ENCODE results near the gene CD151. TPM values are rescaled to one million over a fixed set of nuclear protein-coding genes. Genes with fewer than 3 reads are reported as not detected.

Gene CD151
- total RNA-seq, 4 donors from 2014 or later: 102 to 277 (median 237) TPM

DNA sequence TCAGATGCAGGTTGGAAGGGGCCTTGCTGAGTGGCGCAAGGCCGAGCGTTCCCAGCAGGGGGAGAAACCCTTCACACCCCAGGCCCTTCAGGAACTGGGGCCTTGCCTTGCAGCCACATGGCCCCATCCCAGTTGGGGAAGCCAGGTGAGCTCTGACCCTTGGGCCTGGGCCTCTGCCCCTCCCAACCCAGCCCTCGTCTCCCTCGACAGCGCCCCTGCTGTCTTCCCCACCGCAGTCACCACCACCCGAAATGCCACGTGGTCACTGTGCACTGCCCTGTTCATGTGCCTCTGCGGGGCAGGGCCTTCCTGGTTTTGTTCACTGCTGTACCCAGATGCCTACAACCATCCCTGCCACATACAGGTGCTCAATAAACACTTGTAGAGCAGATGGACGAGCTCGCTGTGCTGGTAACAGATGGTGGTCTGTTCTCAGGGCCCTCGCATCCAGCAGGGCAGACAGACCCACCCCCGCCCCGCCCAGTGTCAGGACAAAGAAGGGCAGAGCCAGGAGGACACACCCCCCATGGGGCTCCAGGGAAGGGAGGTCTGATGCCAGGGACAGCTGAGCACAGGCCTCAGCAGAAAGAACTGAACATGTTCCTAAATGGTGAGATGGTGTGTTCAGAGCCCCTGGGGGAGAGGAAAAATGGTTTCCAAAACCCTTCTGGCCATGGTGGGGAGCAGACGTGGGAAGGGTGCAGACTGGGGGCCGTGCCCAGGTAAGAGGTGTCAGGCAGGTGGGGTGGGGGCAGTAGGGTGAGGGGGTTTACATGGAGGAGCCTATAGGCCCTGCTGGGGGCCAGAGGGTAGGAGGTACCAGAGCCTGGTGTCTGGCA, 5.9 kb downstream of the CD151 start:
- H3K27me3 ChIP-seq: no peaks in the 10 kb centered on the region
- no peak for TF ChIP-seq POLR2A (IDR thresholded peaks at IDR 0.05)
- TF ChIP-seq, protein P1, sequence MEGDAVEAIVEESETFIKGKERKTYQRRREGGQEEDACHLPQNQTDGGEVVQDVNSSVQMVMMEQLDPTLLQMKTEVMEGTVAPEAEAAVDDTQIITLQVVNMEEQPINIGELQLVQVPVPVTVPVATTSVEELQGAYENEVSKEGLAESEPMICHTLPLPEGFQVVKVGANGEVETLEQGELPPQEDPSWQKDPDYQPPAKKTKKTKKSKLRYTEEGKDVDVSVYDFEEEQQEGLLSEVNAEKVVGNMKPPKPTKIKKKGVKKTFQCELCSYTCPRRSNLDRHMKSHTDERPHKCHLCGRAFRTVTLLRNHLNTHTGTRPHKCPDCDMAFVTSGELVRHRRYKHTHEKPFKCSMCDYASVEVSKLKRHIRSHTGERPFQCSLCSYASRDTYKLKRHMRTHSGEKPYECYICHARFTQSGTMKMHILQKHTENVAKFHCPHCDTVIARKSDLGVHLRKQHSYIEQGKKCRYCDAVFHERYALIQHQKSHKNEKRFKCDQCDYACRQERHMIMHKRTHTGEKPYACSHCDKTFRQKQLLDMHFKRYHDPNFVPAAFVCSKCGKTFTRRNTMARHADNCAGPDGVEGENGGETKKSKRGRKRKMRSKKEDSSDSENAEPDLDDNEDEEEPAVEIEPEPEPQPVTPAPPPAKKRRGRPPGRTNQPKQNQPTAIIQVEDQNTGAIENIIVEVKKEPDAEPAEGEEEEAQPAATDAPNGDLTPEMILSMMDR (IDR thresholded peaks at IDR 0.05): peak in 4 of 6 experiments; percentile 6 to 38 (median 24)
- no peaks in the 10 kb centered on the region for H3K9me3 ChIP-seq
- no peak overlapping the region for H3K4me3 ChIP-seq
- H3K4me1 ChIP-seq: peaks cover 12 to 66% (median 16%) of the 10 kb centered on the region in 4 donors
- peaks cover 0 to 42% (median 0%) of the 10 kb centered on the region in 3 donors for H3K36me3 ChIP-seq
- H3K27ac ChIP-seq: peak overlapping the region in 1 of 4 donors; percentile 34
- DNase-seq: no peak

DNA sequence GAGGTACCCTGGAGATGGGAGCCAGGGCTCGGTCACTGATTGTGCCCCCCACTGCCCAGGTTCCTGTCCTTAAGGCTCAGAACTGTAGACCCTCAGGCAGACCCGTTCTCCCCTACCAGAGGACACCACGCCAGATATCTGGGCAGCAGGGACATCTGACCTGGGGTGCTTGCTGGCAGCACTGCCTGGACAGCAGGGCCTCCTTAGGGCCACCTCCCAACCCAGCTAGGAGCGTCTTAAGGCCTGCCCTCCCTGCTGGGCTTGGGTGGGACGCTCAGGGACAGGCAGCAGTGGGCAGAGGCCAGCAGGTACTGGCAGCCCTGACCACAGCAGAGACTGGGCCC, 6.5 kb downstream of the CD151 start:
- DNase-seq: no peak
- no peak overlapping the region for H3K4me3 ChIP-seq
- no peak overlapping the region for H3K27ac ChIP-seq
- TF ChIP-seq, protein P1 (IDR thresholded peaks at IDR 0.05): no peak
- no peak for TF ChIP-seq POLR2A (IDR thresholded peaks at IDR 0.05)
- no peaks in the 10 kb centered on the region for H3K9me3 ChIP-seq
- H3K27me3 ChIP-seq: no peaks in the 10 kb centered on the region
- peaks cover 12 to 66% (median 20%) of the 10 kb centered on the region in 4 donors for H3K4me1 ChIP-seq
- H3K36me3 ChIP-seq: peaks cover 0 to 42% (median 0%) of the 10 kb centered on the region in 3 donors

DNA sequence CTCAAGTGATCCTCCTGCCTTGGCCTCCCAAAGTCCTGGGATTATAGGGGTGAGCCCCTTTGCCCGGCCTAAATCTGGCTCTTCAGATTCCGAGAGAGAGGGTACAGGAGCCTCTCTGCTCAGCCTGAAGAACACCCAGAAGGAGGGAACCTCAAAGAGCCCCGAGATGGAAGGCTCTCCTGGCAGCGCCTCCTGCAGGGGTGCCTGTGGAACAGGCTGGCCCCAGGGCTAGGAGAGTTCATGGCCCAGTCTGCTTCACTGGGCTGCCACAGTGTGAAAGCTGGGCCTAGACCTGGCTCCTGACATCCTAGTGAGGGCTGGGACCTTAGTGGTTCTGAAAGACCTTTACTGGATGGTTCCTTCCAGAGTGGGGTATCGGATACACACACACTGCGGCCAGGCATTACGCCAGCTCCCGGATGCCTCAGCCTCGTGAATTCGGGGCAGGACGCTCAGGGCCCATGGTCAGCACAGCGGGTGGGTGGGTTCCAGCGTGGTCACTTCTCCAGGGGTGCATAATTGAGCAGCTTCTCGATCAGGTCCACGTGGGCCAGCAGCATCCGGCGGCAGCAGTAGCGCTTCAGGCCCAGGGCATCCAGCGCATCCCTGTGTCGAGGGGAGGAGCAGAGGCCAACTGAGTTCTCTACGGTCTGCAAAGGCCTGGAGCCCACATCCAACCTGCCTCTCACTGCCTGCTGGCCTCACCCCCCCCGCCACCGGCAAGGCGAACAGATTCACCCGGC, 7.3 kb downstream of the CD151 start:
- TF ChIP-seq, protein P1 (IDR thresholded peaks at IDR 0.05): peak in 3 of 6 experiments; percentile 15 to 33 (median 27)
- TF ChIP-seq POLR2A (IDR thresholded peaks at IDR 0.05): no peak
- Histone ChIP-seq H3K9me3 (no peaks in the 10 kb centered on the region), H3K27me3 (no peaks in the 10 kb centered on the region), H3K36me3 (peaks cover 0 to 42% (median 0%) of the 10 kb centered on the region in 3 donors), H3K4me3 (no peak overlapping the region), H3K4me1 (peaks cover 10 to 66% (median 21%) of the 10 kb centered on the region in 4 donors), H3K27ac (no peak overlapping the region)
- DNase-seq: peak in 1 of 3 donors; percentile 46

DNA sequence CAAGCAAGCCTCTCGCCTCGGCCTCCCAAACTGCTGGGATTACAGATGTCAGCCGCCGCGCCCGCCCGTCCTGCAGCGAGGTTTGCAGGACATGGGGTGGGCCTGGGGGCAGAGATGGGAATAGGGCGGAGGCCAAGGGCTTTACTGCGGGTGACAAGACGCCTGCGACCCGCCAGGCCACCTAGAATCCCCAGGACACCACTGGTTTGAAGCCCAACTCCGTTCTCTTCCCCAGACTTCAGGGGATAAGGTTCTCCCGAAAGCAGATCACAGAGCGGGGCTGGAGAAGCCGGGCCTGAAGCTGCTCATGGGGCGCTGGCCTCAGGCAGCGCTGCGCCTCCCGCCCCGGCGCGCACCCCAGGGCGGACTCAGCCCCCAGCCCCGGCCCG, 9.2 kb downstream of the CD151 start:
- Histone ChIP-seq H3K27ac (peak overlapping the region; percentile 88 to 96 (median 92)), H3K36me3 (peaks cover 0 to 35% (median 0%) of the 10 kb centered on the region in 3 donors), H3K4me3 (peak overlapping the region; percentile 72 to 99 (median 94)), H3K27me3 (no peaks in the 10 kb centered on the region), H3K9me3 (no peaks in the 10 kb centered on the region), H3K4me1 (peaks cover 10 to 70% (median 24%) of the 10 kb centered on the region in 4 donors)
- no peak for DNase-seq
- TF ChIP-seq POLR2A (IDR thresholded peaks at IDR 0.05): no peak
- TF ChIP-seq, protein P1 (IDR thresholded peaks at IDR 0.05): no peak

DNA sequence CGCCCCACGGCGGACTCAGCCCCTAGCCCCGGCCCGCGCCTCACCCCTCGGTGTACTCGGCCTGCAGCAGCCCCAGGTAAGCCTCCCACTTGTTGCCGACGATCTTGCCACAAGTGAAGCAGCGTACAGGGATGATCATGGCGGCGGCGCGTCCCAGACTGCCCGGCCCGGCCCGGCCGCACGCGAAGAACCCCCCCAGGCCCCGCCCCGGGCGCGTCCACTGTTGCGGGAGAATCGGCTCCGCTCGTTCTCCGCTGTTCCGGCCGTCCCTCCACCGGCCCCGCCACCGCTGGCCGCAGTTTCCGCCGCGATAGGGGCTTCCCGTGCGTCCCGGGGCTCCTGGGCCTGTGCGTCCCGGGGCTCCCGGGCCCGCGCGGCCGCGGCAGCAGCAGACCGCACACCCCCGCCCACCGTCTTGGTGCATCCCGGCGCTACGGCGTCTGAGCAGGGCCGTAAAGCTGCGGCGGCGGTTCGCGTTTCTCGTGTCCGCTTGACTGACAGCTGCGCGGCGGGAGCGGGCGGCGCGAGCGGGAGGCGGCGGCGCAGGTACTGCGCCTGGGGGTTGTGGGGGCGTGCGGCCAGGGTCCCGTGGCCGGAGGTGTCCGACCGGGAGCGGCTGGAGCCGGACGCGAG, 9.7 kb downstream of the CD151 start, which contains the start of the genes POLR2L and TSPAN4:
Gene POLR2L, minus strand, starts transcription at position 160 of the 633 bp plus-strand sequence. Its CDS starts 21 bp downstream, at position 139.
Gene TSPAN4, plus strand, starts transcription at position 483 of the 633 bp plus-strand sequence. CDS start 7,453 bp downstream, outside the sequence.
- TF ChIP-seq, protein P1 (IDR thresholded peaks at IDR 0.05): peak in 3 of 6 experiments; percentile 26 to 38 (median 28)
- TF ChIP-seq POLR2A (IDR thresholded peaks at IDR 0.05): peak; percentile 85 to 94
- H3K27me3 ChIP-seq: no peaks in the 10 kb centered on the region
- H3K4me3 ChIP-seq: peak within 1 kb of the TSS; percentile 72 to 99 (median 94)
- no peaks in the 10 kb centered on the region for H3K9me3 ChIP-seq
- peak; percentile 84 to 95 (median 94) for DNase-seq
- peaks cover 0 to 30% (median 0%) of the 10 kb centered on the region in 3 donors for H3K36me3 ChIP-seq
- H3K4me1 ChIP-seq: peaks cover 10 to 66% (median 24%) of the 10 kb centered on the region in 4 donors
- H3K27ac ChIP-seq: peak within 1 kb of the TSS; percentile 88 to 96 (median 92)
